Heart left ventricle (tissue), 16 donors: ENCODE measurements around the gene PLA2G4A. TPM values are rescaled to one million over a fixed set of nuclear protein-coding genes. Genes with fewer than 3 reads are reported as not detected.

Experiments
- ATAC-seq, 4 donors: fragments of 200-7000 bp; cut with Tn5 transposase; one replicate each; pipeline ENCODE4 v1.9.1; 2020 to 2022; ENCODE audit warnings: moderate library complexity in 4 of 4, mild to moderate bottlenecking in 3 of 4, moderate number of reproducible peaks in 1 of 4
- DNase-seq, 5 donors: peaks; one replicate each; pipeline ENCODE4 v3.0.0-alpha.2; 2020
- H3K27ac ChIP-seq, 12 donors: fragments of 200-600 bp; sonication (generic) in 4 of 12; one replicate each; pipeline versions ENCODE4 v1.5.0 to v1.8.0; 2016 to 2022; ENCODE audit warnings: mild to moderate bottlenecking in 2 of 12
- H3K27me3 ChIP-seq, 9 donors: fragments of 200-600 bp; sonication (generic) in 2 of 9; one replicate each; pipeline versions ENCODE4 v1.5.1 to v1.8.0; 2016 to 2022; ENCODE audit warnings: mild to moderate bottlenecking in 3 of 9
- H3K36me3 ChIP-seq, 9 donors: fragments of 200-600 bp; sonication (generic) in 2 of 9; one replicate each; pipeline versions ENCODE4 v1.5.0 to v1.8.0; 2018 to 2022; ENCODE audit warnings: mild to moderate bottlenecking in 2 of 9
- H3K4me1 ChIP-seq, 12 donors: fragments of 200-600 bp; sonication (generic) in 4 of 12; one replicate each; pipeline versions ENCODE4 v1.5.0 to v1.8.0; 2016 to 2022; ENCODE audit warnings: mild to moderate bottlenecking in 3 of 12
- H3K4me3 ChIP-seq, 12 donors: fragments of 200-600 bp; sonication (generic) in 4 of 12; one replicate each; pipeline versions ENCODE4 v1.5.0 to v1.8.0; 2017 to 2022; ENCODE audit warnings: mild to moderate bottlenecking in 9 of 12, moderate library complexity in 4 of 12
- H3K9me3 ChIP-seq, 12 donors: fragments of 200-600 bp; sonication (generic) in 4 of 12; one replicate each; pipeline versions ENCODE4 v1.5.0 to v1.8.0; 2016 to 2022; ENCODE audit warnings: mild to moderate bottlenecking in 1 of 12
- CTCF ChIP-seq, 12 donors: fragments of 200-600 bp; sonication (generic) in 4 of 12; IDR thresholded peaks; one replicate each; pipeline versions ENCODE4 v1.5.0 to v1.8.0; 2018 to 2022; ENCODE audit warnings: antibody characterized with exemption in 12 of 12, mild to moderate bottlenecking in 5 of 12
- POLR2A ChIP-seq, 2 donors: fragments of 450-650 bp; IDR thresholded peaks; one replicate each; pipeline ENCODE4 v1.6.1; 2017; ENCODE audit warnings: antibody characterized with exemption in 2 of 2, mild to moderate bottlenecking in 2 of 2, moderate library complexity in 2 of 2
- WGBS, 4 donors: extraction: QIAGEN DNeasy Blood & Tissue Kit in 2 of 4; methylation state at CpG; one replicate each; pipeline versions ENCODE4 v1.1.5 to v1.1.7; 2013 to 2018; 5-methylcytosine and 5-hydroxymethylcytosine counted together
- intact Hi-C, 10 donors: fragments of 100-400 bp; cut with DNase I; formaldehyde crosslinking; loops; one replicate each; pipeline versions ENCODE4 v1.11.1 to v1.14.2; 2022
- polyA plus RNA-seq, 2 donors: library from polyadenylated mRNA; stranded (reverse); fragments of 200-250 nt; gene quantifications; one replicate each; pipeline ENCODE4 v1.2.3, GENCODE V29; 2013
- total RNA-seq, 9 donors: library from RNA; depleted of rRNA in 2 of 9; stranded (reverse); fragments of >200 nt in 2 of 9; fragmentation: NEBNext Ultra II Directional in 3 of 9; extraction: Animal tissue kit (Norgen Biotek cat#: 25700) in 3 of 9; gene quantifications; one replicate each; pipeline versions ENCODE4 v1.1.0 to v1.2.4, GENCODE V29; 2016 to 2023
- donor health status: ischemic (EF 13 %, LVEDD 7.1; RV severe dilation, severe dysfunction).
- donor health status: healthy with polysubstance abuse.
- donor health status: DM: no; HTN: yes; CAD: no.
- donor health status: DM: no; HTN: no; CAD: no.
- donor health status: ischemic (EF 25% LVEDD 6.9; RV normal size, moderate dysfunction).
- donor health status: ischemic (EF 25% LVEDD 5.7; RV mildly dilated, moderate dysfunction).
- donor health status: healthy.
- donor health status: DM: yes; HTN: yes; CAD: no.
- donor health status: ischemic (EF 35%, LVEDD 5.7; RV mildly dilated, moderate dysfunction).
- donor health status: nonischemic (EF 11% LVEDD 7.7; RV severe dilation, severe dysfunction).
- donor health status: DM: yes; HTN: yes; CAD: no.
- donor health status: PGD.
- donor health status: ischemic (EF 29% LVEDD 5.4; RV normal size, mild dysfunction).
- donor health status: nonischemic (EF 23%, LVEDD 6.1; RV moderate dilation, normal function).

Gene PLA2G4A
- total and polyA plus RNA-seq, 11 donors: 0.91 to 5.8 (median 1.8) TPM

DNA sequence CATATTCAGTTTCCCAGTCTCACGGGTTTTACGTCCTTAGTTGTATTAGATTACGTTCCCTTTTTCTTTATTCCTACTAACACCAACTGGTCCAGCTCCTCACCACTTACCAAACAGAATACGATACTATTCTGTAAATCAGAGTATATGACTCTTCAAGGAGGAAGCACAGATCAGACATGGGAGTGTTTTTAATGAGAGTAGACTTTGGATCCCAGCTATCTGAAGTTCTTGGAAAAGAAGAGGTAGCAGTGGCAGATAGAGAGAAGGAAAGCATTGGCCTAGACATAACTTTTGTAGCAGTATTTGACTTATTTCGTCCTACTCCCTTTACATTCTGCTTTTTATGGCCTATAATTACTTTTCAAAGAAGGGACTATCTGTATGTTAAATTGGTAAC lies 24.1 kb upstream of the PLA2G4A start:
- intact Hi-C loops: no loop called here
- Histone ChIP-seq H3K4me1 (no peaks in the 10 kb centered on the region), H3K9me3 (no peaks in the 10 kb centered on the region), H3K27ac (no peak overlapping the region), H3K4me3 (no peak overlapping the region), H3K36me3 (no peaks in the 10 kb centered on the region), H3K27me3 (no peaks in the 10 kb centered on the region)
- ATAC-seq: no peak
- WGBS, 4 donors: 66 to 89% (median 69%) methylated on average over 5 of the region's 5 CpGs
- no peak for TF ChIP-seq CTCF (IDR thresholded peaks at IDR 0.05)
- TF ChIP-seq POLR2A (IDR thresholded peaks at IDR 0.05): no peak
- DNase-seq: no peak

GRCh38 chr1:186806477-186806876 lies 22.3 kb upstream of the PLA2G4A start:
- no peaks in the 10 kb centered on the region for H3K4me1 ChIP-seq
- intact Hi-C loops: loop anchor here in 1 of 10 donors (2.0 kb wide), 1 partner anchor 202 kb away; no protein-coding TSS in a partner anchor
- TF ChIP-seq POLR2A (IDR thresholded peaks at IDR 0.05) (no peak), CTCF (IDR thresholded peaks at IDR 0.05) (peak in 2 of 12 donors; percentile 13 to 23)
- H3K36me3 ChIP-seq: no peaks in the 10 kb centered on the region
- DNase-seq: peak in 1 of 5 donors; percentile 11
- WGBS, 4 donors: 26 to 36% (median 32%) methylated on average over 3 of the region's 3 CpGs
- H3K27me3 ChIP-seq: no peaks in the 10 kb centered on the region
- H3K9me3 ChIP-seq: no peaks in the 10 kb centered on the region
- no peak overlapping the region for H3K4me3 ChIP-seq
- H3K27ac ChIP-seq: no peak overlapping the region
- no peak for ATAC-seq

DNA sequence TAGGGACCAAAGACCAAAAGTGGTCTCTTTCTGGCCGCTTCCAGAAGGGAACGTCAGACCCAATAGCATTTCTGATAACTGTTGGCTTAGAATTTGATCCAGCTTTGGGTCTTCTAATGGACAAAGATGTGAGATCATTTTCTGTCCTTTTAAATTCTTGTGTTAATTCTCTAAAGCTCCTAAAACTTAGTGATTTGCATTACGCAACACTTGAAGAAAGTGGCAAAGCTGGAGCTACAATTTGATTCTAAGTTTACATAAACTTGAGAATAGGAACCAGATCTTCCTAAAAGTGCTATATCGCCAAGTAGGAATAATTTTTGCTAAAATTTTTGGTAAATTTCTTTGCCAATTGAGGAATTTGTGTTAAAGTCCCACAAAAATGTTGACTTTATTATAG lies 21.6 kb upstream of the PLA2G4A start:
- no peak for ATAC-seq
- Histone ChIP-seq H3K4me1 (no peaks in the 10 kb centered on the region), H3K4me3 (no peak overlapping the region), H3K27ac (no peak overlapping the region), H3K9me3 (no peaks in the 10 kb centered on the region), H3K27me3 (no peaks in the 10 kb centered on the region), H3K36me3 (no peaks in the 10 kb centered on the region)
- intact Hi-C loops: loop anchor here in 1 of 10 donors (2.0 kb wide), 1 partner anchor 202 kb away; no protein-coding TSS in a partner anchor
- TF ChIP-seq POLR2A (IDR thresholded peaks at IDR 0.05): no peak
- TF ChIP-seq CTCF (IDR thresholded peaks at IDR 0.05): no peak
- WGBS, 4 donors: 82 to 88% (median 85%) methylated on average over 4 of the region's 4 CpGs
- DNase-seq: no peak

DNA sequence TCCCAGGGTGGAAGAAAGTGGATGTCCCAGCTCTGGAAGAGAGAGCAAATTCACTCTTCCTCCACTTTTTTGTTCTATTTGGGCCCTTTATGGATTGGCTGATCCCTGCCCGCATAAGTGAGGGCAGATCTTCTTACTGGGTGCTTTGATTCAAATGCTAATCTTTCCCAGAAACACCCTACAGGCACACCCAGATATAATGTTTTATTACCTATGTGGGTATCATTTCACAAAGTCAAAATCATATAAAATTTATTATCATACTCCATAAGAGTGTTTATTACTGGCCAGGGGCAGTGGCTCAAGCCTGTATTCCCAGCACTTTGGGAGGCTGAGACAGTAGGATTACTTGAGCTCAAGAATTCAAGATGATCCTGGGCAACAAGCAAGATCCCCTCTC lies 16.9 kb upstream of the PLA2G4A start:
- Histone ChIP-seq H3K4me3 (no peak overlapping the region), H3K9me3 (no peaks in the 10 kb centered on the region), H3K27me3 (no peaks in the 10 kb centered on the region), H3K4me1 (no peaks in the 10 kb centered on the region), H3K36me3 (no peaks in the 10 kb centered on the region), H3K27ac (peak overlapping the region in 1 of 12 donors; percentile 18)
- TF ChIP-seq CTCF (IDR thresholded peaks at IDR 0.05) (no peak), POLR2A (IDR thresholded peaks at IDR 0.05) (no peak)
- no peak for DNase-seq
- 90 to 100% (median 99%) methylated on average over 1 of the region's 1 CpG for WGBS, 4 donors
- no peak for ATAC-seq
- intact Hi-C loops: no loop called here
